Testis (tissue), 3 donors: ENCODE data around the gene MIGA1. TPM values are rescaled to one million over a fixed set of nuclear protein-coding genes. Genes with fewer than 3 reads are reported as not detected.

Experiments
- DNase-seq: peaks from one replicate; pipeline ENCODE4 v3.0.0-alpha.2; 2019
- H3K27ac ChIP-seq, 2 donors: fragments of 200-600 bp; sonication (generic); one replicate each; pipeline ENCODE4 v1.5.1; 2019
- H3K27me3 ChIP-seq: fragments of 200-600 bp; sonication (generic); one replicate; pipeline ENCODE4 v1.5.1; 2019
- H3K36me3 ChIP-seq: fragments of 200-600 bp; sonication (generic); one replicate; pipeline ENCODE4 v1.5.1; 2017; ENCODE audit warnings: low read depth; ENCODE audit errors: missing control alignments
- H3K4me1 ChIP-seq: fragments of 200-600 bp; sonication (generic); one replicate; pipeline ENCODE4 v1.5.1; 2019
- H3K4me3 ChIP-seq, 2 donors: fragments of 200-600 bp; sonication (generic); one replicate each; pipeline ENCODE4 v1.5.1; 2017 to 2019
- H3K9me3 ChIP-seq: fragments of 200-600 bp; sonication (generic); one replicate; pipeline ENCODE4 v1.5.1; 2017
- POLR2A ChIP-seq: fragments of 450-650 bp; IDR thresholded peaks from one replicate; pipeline ENCODE4 v1.6.1; 2017; ENCODE audit warnings: antibody characterized with exemption, mild to moderate bottlenecking, moderate library complexity
- WGBS, 2 donors: methylation state at CpG; one replicate each; pipeline ENCODE4 v1.1.5; 2018; 5-methylcytosine and 5-hydroxymethylcytosine counted together
- intact Hi-C: fragments of 100-400 bp; cut with DNase I; formaldehyde crosslinking; loops from one replicate; pipeline ENCODE4 v1.15.1; 2023; ENCODE audit warnings: low total_unique reads
- polyA plus RNA-seq: library from polyadenylated mRNA; stranded (reverse); fragments of 350-450 nt; fragmentation: Illumina TruSeq; extraction: RNeasy Lipid Tissue Mini Kit (QIAGEN cat#74804); gene quantifications from one replicate; pipeline ENCODE4 v1.2.3, GENCODE V29; 2014; ENCODE audit warnings: low read depth, low replicate concordance; ENCODE audit not compliant: insufficient read depth
- total RNA-seq, 2 donors: library from RNA; depleted of rRNA; stranded (reverse); fragments of >200 nt; gene quantifications; one replicate each; pipeline ENCODE4 v1.2.3, GENCODE V29; 2016
- TF ChIP-seq, protein P1 (sequence below), 3 experiments: fragments of 450-650 bp in 2 of 3; fragments of 200-600 bp in 1 of 3; sonication (generic) in 1 of 3; IDR thresholded peaks; one replicate each; pipeline ENCODE4 v1.5.1; 2016 to 2019; ENCODE audit warnings: antibody characterized with exemption in 3 of 3, mild to moderate bottlenecking in 2 of 3, moderate library complexity in 1 of 3

Gene MIGA1
- total and polyA plus RNA-seq, 3 donors from 2014 or later = 11.1 to 11.3 (median 11.2) TPM

DNA sequence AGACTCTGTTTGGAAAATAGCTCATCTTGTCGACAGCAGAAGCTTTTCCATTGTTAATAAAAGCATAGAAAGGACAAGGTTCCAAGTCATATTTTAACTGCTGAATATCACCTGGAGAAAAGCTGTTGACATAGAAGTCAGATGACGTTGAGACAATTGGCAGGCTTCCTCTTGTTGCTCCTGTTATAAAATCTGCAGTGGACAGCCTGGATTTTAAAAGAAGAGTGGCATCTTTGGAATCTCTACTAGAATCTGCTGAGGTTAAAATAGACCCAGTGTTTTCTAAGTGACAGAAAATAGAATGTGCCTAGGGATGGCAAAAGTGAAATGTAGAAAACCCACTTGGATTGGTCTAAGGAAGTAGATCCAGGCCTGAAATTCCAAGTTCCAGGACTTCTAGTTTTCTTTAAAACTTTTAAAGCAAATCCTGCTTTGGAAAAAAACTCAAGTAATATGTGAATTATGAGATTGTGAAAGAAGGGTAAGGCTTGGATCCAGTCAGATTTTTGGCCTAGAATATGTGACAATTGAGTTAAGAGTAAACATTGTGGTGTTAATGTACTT lies 55.4 kb downstream of the MIGA1 start:
- peak overlapping the region in 1 of 2 donors; percentile 45 for H3K27ac ChIP-seq
- intact Hi-C loops = loop anchor here (10.0 kb wide), 1 partner anchor 50 kb away; the partner anchor contains the start of gene NEXN
- H3K9me3 ChIP-seq = no peaks in the 10 kb centered on the region
- TF ChIP-seq POLR2A = no peak
- TF ChIP-seq, protein P1, sequence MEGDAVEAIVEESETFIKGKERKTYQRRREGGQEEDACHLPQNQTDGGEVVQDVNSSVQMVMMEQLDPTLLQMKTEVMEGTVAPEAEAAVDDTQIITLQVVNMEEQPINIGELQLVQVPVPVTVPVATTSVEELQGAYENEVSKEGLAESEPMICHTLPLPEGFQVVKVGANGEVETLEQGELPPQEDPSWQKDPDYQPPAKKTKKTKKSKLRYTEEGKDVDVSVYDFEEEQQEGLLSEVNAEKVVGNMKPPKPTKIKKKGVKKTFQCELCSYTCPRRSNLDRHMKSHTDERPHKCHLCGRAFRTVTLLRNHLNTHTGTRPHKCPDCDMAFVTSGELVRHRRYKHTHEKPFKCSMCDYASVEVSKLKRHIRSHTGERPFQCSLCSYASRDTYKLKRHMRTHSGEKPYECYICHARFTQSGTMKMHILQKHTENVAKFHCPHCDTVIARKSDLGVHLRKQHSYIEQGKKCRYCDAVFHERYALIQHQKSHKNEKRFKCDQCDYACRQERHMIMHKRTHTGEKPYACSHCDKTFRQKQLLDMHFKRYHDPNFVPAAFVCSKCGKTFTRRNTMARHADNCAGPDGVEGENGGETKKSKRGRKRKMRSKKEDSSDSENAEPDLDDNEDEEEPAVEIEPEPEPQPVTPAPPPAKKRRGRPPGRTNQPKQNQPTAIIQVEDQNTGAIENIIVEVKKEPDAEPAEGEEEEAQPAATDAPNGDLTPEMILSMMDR (IDR thresholded peaks at IDR 0.05) = no peak
- WGBS, 2 donors = 45 to 61% methylated on average over 2 of the region's 2 CpGs
- no peaks in the 10 kb centered on the region for H3K36me3 ChIP-seq
- peaks cover 10% of the 10 kb centered on the region for H3K4me1 ChIP-seq
- H3K27me3 ChIP-seq = no peaks in the 10 kb centered on the region
- DNase-seq = no peak
- no peak overlapping the region for H3K4me3 ChIP-seq

DNA sequence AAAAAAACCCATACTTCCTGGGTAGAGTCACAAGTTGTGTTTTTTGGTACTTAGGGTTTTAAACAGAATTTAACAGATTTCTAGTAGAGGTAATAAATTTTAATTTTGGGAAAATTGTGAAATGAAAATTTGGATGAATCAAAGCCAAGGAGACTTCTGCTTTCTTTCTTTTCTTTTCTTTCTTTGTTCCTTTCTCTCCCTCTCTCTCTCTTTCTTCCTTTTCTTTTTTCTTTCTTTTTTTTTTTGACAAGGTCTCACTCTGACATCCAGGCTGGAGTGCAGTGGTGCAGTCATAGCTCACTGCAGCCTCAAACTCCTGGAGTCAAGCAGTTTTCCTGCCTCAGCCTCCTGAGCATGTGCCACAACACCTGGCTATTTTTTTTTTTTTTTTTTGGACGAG lies 62.1 kb downstream of the MIGA1 start:
- intact Hi-C loops = no loop called here
- H3K27ac ChIP-seq = no peak overlapping the region

GRCh38 chr1:77845951-77846350 lies 66.5 kb downstream of the MIGA1 start:
- H3K36me3 ChIP-seq = no peaks in the 10 kb centered on the region
- intact Hi-C loops = no loop called here
- H3K27me3 ChIP-seq = no peaks in the 10 kb centered on the region
- H3K9me3 ChIP-seq = no peaks in the 10 kb centered on the region
- no peaks in the 10 kb centered on the region for H3K4me1 ChIP-seq
- no peak overlapping the region for H3K4me3 ChIP-seq
- WGBS, 2 donors = 91 to 100% methylated on average over 1 of the region's 1 CpG
- no peak overlapping the region for H3K27ac ChIP-seq
- no peak for DNase-seq
- TF ChIP-seq POLR2A = no peak
- TF ChIP-seq, protein P1 (IDR thresholded peaks at IDR 0.05) = no peak

More for the DNA sequence above, 62.1 kb downstream of the MIGA1 start:
- 71 to 72% methylated on average over 1 of the region's 1 CpG for WGBS, 2 donors
- H3K4me3 ChIP-seq = no peak overlapping the region
- no peaks in the 10 kb centered on the region for H3K9me3 ChIP-seq
- H3K27me3 ChIP-seq = no peaks in the 10 kb centered on the region
- H3K4me1 ChIP-seq = no peaks in the 10 kb centered on the region
- H3K36me3 ChIP-seq = no peaks in the 10 kb centered on the region
- DNase-seq = no peak
- TF ChIP-seq, protein P1 (IDR thresholded peaks at IDR 0.05) = no peak
- TF ChIP-seq POLR2A = no peak

DNA sequence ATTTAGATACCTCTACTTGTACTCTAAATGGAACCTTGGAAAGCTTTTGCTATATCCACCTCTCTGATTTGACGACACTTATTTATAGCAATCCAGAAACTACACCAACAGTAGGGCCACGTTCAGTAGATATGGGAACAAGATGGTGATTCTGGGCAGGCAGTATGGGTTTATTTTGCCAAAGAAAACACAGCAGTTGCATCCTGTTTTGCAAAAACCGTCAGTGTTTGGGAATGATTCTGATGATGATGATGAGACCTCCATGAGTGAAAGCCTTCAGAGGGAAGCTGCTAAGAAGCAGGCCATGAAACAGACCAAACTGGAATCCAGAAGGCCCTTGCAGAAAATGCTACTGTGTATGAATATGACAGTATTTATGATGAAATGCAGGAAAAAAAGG lies 67.5 kb downstream of the MIGA1 start:
- Histone ChIP-seq H3K4me3 (no peak overlapping the region), H3K27ac (no peak overlapping the region), H3K36me3 (no peaks in the 10 kb centered on the region), H3K27me3 (no peaks in the 10 kb centered on the region), H3K4me1 (no peaks in the 10 kb centered on the region), H3K9me3 (no peaks in the 10 kb centered on the region)
- intact Hi-C loops = no loop called here
- TF ChIP-seq, protein P1 (IDR thresholded peaks at IDR 0.05) = no peak
- no peak for TF ChIP-seq POLR2A
- WGBS, 2 donors = 53 to 65% methylated on average over 3 of the region's 3 CpGs
- no peak for DNase-seq

DNA sequence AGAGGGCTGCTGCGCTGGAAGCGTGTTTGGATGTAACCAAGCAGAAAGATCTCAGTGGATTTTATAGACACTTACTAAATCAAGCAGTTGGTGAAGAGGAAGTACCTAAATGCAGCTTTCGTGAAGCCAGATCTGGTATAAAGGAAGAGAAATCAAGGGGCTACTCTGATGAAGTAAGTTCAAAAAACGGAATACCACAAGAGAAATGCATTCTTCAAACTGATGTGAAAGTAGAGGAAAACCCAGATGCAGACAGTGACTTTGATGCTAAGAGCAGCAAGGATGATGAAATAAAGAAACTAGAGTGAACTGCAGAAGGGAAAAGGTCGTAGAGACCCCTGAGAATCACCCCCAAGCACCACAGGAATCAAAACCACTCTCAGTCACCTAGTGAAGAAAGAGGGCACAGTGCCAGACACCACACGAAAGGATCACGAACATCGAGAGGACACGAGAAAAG lies 68.2 kb downstream of the MIGA1 start:
- no peak for DNase-seq
- no peaks in the 10 kb centered on the region for H3K4me1 ChIP-seq
- 80 to 86% methylated on average over 9 of the region's 9 CpGs for WGBS, 2 donors

More for the DNA sequence above, 68.2 kb downstream of the MIGA1 start:
- Histone ChIP-seq H3K4me3 (no peak overlapping the region), H3K27me3 (no peaks in the 10 kb centered on the region), H3K27ac (no peak overlapping the region), H3K36me3 (no peaks in the 10 kb centered on the region), H3K9me3 (no peaks in the 10 kb centered on the region)
- intact Hi-C loops = no loop called here
- TF ChIP-seq POLR2A = no peak
- TF ChIP-seq, protein P1 (IDR thresholded peaks at IDR 0.05) = no peak
